GM23338 (cell line): ENCODE measurements around the gene MIF. TPM values are rescaled to one million over a fixed set of nuclear protein-coding genes. Genes with fewer than 3 reads are reported as not detected.
A peak's percentile ranks its signal among the peaks of the same experiment; 100 is the strongest.

Source experiments
- ATAC-seq: fragments of 200-7000 bp; cut with Tn5 transposase; 3 replicates; pipeline ENCODE4 v1.9.1; 2020
- DNase-seq: peaks from one replicate; pipeline ENCODE4 v3.0.0-alpha.2; 2015; ENCODE audit warnings: low spot score
- H2AFZ ChIP-seq: fragments of 200-600 bp; sonication (generic); 2 replicates; pipeline ENCODE4 v1.8.0; 2016; ENCODE audit warnings: antibody characterized with exemption, mild to moderate bottlenecking, moderate library complexity
- H3F3A ChIP-seq: fragments of 200-600 bp; sonication (generic); replicated peaks from 2 replicates; pipeline ENCODE4 v1.8.0; 2017; ENCODE audit warnings: antibody characterized with exemption, mixed run types, low read depth
- H3K27ac ChIP-seq: fragments of 200-600 bp; sonication (generic); 2 replicates; pipeline ENCODE4 v1.6.1; 2016; ENCODE audit warnings: low read depth
- H3K27me3 ChIP-seq: fragments of 200-600 bp; sonication (generic); 2 replicates; pipeline ENCODE4 v1.8.0; 2016; ENCODE audit warnings: mild to moderate bottlenecking, mixed run types, moderate library complexity; ENCODE audit not compliant: insufficient read depth
- H3K36me3 ChIP-seq: fragments of 200-600 bp; sonication (generic); 2 replicates; pipeline ENCODE4 v1.8.0; 2016; ENCODE audit warnings: mild to moderate bottlenecking; ENCODE audit not compliant: insufficient read depth
- H3K4me1 ChIP-seq: fragments of 200-600 bp; sonication (generic); 2 replicates; pipeline ENCODE4 v1.8.0; 2016; ENCODE audit warnings: mild to moderate bottlenecking, moderate library complexity; ENCODE audit not compliant: insufficient read depth
- H3K4me2 ChIP-seq: fragments of 200-600 bp; sonication (generic); 2 replicates; pipeline ENCODE4 v1.7.1; 2017; ENCODE audit warnings: mixed run types
- H3K4me3 ChIP-seq: fragments of 200-600 bp; sonication (generic); 2 replicates; pipeline ENCODE4 v1.6.1; 2016; ENCODE audit warnings: mixed run types
- H3K79me2 ChIP-seq: fragments of 200-600 bp; sonication (generic); replicated peaks from 2 replicates; pipeline ENCODE4 v1.8.0; 2017; ENCODE audit warnings: mild to moderate bottlenecking; ENCODE audit not compliant: insufficient read depth
- H3K9me2 ChIP-seq: fragments of 200-600 bp; sonication (generic); 2 replicates; pipeline ENCODE4 v1.8.0; 2017; ENCODE audit not compliant: insufficient read depth
- H4K20me1 ChIP-seq: fragments of 200-600 bp; sonication (generic); replicated peaks from 2 replicates; pipeline ENCODE4 v1.8.0; 2017; ENCODE audit warnings: mild to moderate bottlenecking; ENCODE audit not compliant: insufficient read depth
- H3K27ac Mint-ChIP-seq: 2 replicates; pipeline ENCODE4 v1.8.0; 2020; ENCODE audit warnings: inconsistent platforms, mild to moderate bottlenecking, moderate library complexity, mixed read lengths
- H3K27me3 Mint-ChIP-seq: 3 replicates; pipeline ENCODE4 v1.8.0; 2022; ENCODE audit warnings: low read depth, mild to moderate bottlenecking, moderate library complexity, mixed read lengths, inconsistent platforms; ENCODE audit not compliant: insufficient read depth, poor library complexity
- H3K36me3 Mint-ChIP-seq: 3 replicates; pipeline ENCODE4 v1.8.0; 2021; ENCODE audit warnings: low read depth, mild to moderate bottlenecking, inconsistent platforms, moderate library complexity, mixed read lengths
- H3K4me1 Mint-ChIP-seq: 3 replicates; pipeline ENCODE4 v1.8.0; 2020; ENCODE audit warnings: mild to moderate bottlenecking, inconsistent platforms, mixed read lengths
- H3K4me3 Mint-ChIP-seq: 3 replicates; pipeline ENCODE4 v1.8.0; 2021; ENCODE audit warnings: moderate library complexity, mild to moderate bottlenecking, inconsistent platforms, mixed read lengths
- H3K9me3 Mint-ChIP-seq: 3 replicates; pipeline ENCODE4 v1.8.0; 2020; ENCODE audit warnings: moderate library complexity, mild to moderate bottlenecking, inconsistent platforms, mixed read lengths
- CREB1 ChIP-seq: fragments of 250-450 bp; sonication (Bioruptor Pico); IDR thresholded peaks from 2 replicates; pipeline ENCODE4 v1.5.0; 2020; ENCODE audit warnings: low read depth, mild to moderate bottlenecking, moderate library complexity
- EZH2phosphoT487 ChIP-seq: fragments of 200-600 bp; sonication (generic); IDR thresholded peaks from one replicate; pipeline ENCODE4 v1.8.1; 2018; ENCODE audit warnings: antibody characterized with exemption; ENCODE audit not compliant: unreplicated experiment
- POLR2AphosphoS5 ChIP-seq: IDR thresholded peaks from 2 replicates; pipeline ENCODE4 v1.6.1; 2016; ENCODE audit warnings: antibody characterized with exemption, low read depth
- ZNF331 ChIP-seq: fragments of 250-450 bp; sonication (Bioruptor Pico); IDR thresholded peaks from 2 replicates; pipeline ENCODE4 v1.5.0; 2020; ENCODE audit warnings: low read depth, mild to moderate bottlenecking, moderate library complexity
- polyA plus RNA-seq: library from polyadenylated mRNA; unstranded; fragments of >200 nt; fragmentation: Nextera tagmentation; extraction: Ambion mirVana; gene quantifications from 2 replicates; pipeline ENCODE4 v1.2.1, GENCODE V29; 2016
- total RNA-seq: library from RNA; depleted of rRNA; stranded (reverse); fragments of >200 nt; shearing (Covaris generic); gene quantifications from 2 replicates; pipeline ENCODE4 v1.2.3, GENCODE V29; 2014
- TF ChIP-seq, protein P1 (sequence below): IDR thresholded peaks from one replicate; pipeline ENCODE4 v1.6.1; 2018; ENCODE audit warnings: antibody characterized with exemption; ENCODE audit not compliant: unreplicated experiment
- TF ChIP-seq, protein P2 (sequence below), 2 experiments: fragments of 200-600 bp in 1 of 2; sonication (generic) in 1 of 2; conservative IDR thresholded peaks; 2 replicates each; pipeline versions ENCODE4 v1.5.1 to v1.6.1; 2016 to 2017; ENCODE audit warnings: antibody characterized with exemption in 2 of 2, low read depth in 2 of 2, mild to moderate bottlenecking in 2 of 2, moderate library complexity in 1 of 2
- TF ChIP-seq, protein P3 (sequence below): fragments of 250-450 bp; sonication (Bioruptor Pico); IDR thresholded peaks from 2 replicates; pipeline ENCODE4 v1.5.0; 2020; ENCODE audit warnings: mild to moderate bottlenecking, moderate library complexity

MIF gene
- total and polyA plus RNA-seq, 2 experiments from 2014 or later = 800 to 5,205 TPM

DNA sequence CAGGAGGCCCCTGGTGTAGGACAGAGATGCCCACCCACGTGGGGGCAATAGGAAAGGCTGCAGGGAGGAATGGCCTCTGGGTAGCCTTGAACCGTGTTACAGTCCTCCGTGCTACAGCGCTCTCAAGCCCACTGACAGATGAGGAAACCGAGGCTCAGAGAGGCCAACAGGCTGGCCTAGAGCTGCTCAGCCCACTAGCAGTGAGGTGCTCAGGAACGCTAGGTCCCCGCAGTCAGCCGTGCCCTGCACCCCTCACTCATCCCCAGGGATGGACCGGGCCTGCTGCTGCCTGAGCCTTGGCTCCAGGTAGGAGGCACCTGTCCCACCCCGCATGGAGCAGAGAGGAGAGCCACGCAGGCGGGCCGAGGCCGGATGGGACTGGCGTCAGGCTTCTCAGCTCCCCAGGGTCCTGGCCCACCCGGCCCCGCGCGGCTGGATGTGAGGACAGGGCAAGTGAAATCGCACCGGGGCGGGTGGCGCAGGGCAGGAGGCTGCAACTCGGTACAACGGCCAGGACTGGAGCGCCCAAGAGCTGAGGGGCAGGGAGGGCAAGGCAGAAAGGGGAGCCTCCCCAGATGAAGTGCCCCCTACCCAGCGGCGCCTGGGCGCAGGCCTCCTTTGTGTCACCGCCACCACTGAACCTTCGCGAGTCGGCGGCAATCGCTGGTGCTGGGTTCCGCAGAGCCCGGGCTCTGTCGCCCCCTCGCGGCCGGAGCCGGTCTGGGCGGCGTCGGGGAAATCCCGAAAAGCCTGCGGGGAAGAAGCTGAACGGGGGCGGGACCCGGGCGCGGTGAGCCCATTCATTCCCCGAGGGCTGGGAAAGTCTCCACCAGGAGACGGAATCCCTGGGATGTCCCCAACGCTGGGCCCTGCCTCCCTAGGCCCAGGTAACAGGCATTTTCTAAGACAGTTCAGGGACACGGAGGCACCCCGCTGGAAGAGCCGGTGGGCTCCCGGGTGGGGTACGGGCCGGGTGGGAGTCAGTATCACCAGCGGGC lies 44.9 kb upstream of the MIF start:
- peak overlapping the region; percentile 26; the same call in 1 of the 2 replicates for H3K4me3 ChIP-seq
- DNase-seq (peak; percentile 91), ATAC-seq (peak; percentile 85)
- Mint-ChIP-seq H3K4me3 (no peak overlapping the region), H3K4me1 (peaks cover 32% of the 10 kb centered on the region), H3K27me3 (peaks cover 31% of the 10 kb centered on the region), H3K27ac (no peak overlapping the region), H3K36me3 (no peaks in the 10 kb centered on the region), H3K9me3 (no peaks in the 10 kb centered on the region)
- H4K20me1 ChIP-seq = no peaks in the 10 kb centered on the region
- peaks cover 15% of the 10 kb centered on the region; the same call in 1 of the 2 replicates for H3F3A ChIP-seq
- peak overlapping the region; percentile 68 for H3K4me2 ChIP-seq
- H3K79me2 ChIP-seq = no peaks in the 10 kb centered on the region
- peaks cover 24% of the 10 kb centered on the region for H3K4me1 ChIP-seq
- no peaks in the 10 kb centered on the region for H3K36me3 ChIP-seq
- peak overlapping the region; percentile 95 for H2AFZ ChIP-seq
- TF ChIP-seq, protein P1, sequence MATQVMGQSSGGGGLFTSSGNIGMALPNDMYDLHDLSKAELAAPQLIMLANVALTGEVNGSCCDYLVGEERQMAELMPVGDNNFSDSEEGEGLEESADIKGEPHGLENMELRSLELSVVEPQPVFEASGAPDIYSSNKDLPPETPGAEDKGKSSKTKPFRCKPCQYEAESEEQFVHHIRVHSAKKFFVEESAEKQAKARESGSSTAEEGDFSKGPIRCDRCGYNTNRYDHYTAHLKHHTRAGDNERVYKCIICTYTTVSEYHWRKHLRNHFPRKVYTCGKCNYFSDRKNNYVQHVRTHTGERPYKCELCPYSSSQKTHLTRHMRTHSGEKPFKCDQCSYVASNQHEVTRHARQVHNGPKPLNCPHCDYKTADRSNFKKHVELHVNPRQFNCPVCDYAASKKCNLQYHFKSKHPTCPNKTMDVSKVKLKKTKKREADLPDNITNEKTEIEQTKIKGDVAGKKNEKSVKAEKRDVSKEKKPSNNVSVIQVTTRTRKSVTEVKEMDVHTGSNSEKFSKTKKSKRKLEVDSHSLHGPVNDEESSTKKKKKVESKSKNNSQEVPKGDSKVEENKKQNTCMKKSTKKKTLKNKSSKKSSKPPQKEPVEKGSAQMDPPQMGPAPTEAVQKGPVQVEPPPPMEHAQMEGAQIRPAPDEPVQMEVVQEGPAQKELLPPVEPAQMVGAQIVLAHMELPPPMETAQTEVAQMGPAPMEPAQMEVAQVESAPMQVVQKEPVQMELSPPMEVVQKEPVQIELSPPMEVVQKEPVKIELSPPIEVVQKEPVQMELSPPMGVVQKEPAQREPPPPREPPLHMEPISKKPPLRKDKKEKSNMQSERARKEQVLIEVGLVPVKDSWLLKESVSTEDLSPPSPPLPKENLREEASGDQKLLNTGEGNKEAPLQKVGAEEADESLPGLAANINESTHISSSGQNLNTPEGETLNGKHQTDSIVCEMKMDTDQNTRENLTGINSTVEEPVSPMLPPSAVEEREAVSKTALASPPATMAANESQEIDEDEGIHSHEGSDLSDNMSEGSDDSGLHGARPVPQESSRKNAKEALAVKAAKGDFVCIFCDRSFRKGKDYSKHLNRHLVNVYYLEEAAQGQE = no peak
- TF ChIP-seq CREB1 (CRISPR knock-in tag) = peak; percentile 62
- TF ChIP-seq, protein P2, sequence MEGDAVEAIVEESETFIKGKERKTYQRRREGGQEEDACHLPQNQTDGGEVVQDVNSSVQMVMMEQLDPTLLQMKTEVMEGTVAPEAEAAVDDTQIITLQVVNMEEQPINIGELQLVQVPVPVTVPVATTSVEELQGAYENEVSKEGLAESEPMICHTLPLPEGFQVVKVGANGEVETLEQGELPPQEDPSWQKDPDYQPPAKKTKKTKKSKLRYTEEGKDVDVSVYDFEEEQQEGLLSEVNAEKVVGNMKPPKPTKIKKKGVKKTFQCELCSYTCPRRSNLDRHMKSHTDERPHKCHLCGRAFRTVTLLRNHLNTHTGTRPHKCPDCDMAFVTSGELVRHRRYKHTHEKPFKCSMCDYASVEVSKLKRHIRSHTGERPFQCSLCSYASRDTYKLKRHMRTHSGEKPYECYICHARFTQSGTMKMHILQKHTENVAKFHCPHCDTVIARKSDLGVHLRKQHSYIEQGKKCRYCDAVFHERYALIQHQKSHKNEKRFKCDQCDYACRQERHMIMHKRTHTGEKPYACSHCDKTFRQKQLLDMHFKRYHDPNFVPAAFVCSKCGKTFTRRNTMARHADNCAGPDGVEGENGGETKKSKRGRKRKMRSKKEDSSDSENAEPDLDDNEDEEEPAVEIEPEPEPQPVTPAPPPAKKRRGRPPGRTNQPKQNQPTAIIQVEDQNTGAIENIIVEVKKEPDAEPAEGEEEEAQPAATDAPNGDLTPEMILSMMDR (conservative IDR thresholded peaks at IDR 0.05; ENCODE audit: low read depth in 2 of 2) = peak; percentile 81 to 94
- H3K27me3 ChIP-seq = no peaks in the 10 kb centered on the region
- H3K27ac ChIP-seq = no peak overlapping the region
- no peaks in the 10 kb centered on the region for H3K9me2 ChIP-seq

DNA sequence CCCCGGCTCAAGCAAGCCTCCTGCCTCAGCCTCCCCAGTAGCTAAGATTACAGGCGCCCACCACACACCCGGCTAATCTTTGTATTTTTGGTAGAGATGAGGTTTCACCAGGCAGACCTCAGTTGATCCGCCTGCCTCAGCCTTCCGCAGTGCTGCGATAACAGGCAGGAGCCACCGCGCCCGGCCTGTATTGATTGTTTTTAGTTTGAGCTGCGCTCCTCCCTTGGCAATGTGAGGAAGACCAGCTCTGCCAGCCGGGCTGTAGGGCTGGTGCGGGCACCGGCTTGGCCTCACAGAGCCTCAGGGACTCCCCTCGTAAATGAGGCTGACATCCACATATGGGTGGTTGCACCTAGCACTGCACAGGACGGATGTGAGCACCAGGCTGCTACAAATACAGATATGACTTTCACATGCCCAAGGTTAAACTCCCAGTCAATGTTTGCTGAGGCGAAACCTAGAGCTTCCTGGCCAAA lies 44.0 kb upstream of the MIF start:
- Histone ChIP-seq H3F3A (peaks cover 15% of the 10 kb centered on the region; the same call in 1 of the 2 replicates), H3K4me2 (no peak overlapping the region), H3K4me3 (no peak overlapping the region), H4K20me1 (no peaks in the 10 kb centered on the region), H3K79me2 (no peaks in the 10 kb centered on the region), H3K4me1 (peaks cover 24% of the 10 kb centered on the region), H2AFZ (peak overlapping the region; percentile 28; the same call in 1 of the 2 replicates), H3K9me2 (no peaks in the 10 kb centered on the region), H3K27ac (no peak overlapping the region), H3K27me3 (no peaks in the 10 kb centered on the region), H3K36me3 (no peaks in the 10 kb centered on the region)
- peaks cover 32% of the 10 kb centered on the region for H3K4me1 Mint-ChIP-seq
- ATAC-seq = no peak
- no peaks in the 10 kb centered on the region for H3K36me3 Mint-ChIP-seq
- DNase-seq = no peak
- no peak overlapping the region for H3K4me3 Mint-ChIP-seq
- H3K9me3 Mint-ChIP-seq = no peaks in the 10 kb centered on the region
- H3K27me3 Mint-ChIP-seq = peaks cover 29% of the 10 kb centered on the region
- no peak overlapping the region for H3K27ac Mint-ChIP-seq
- TF ChIP-seq CREB1 (CRISPR knock-in tag) (no peak), ZNF331 (CRISPR knock-in tag) (no peak), EZH2phosphoT487 (no peak), POLR2AphosphoS5 (no peak)
- TF ChIP-seq, protein P3, sequence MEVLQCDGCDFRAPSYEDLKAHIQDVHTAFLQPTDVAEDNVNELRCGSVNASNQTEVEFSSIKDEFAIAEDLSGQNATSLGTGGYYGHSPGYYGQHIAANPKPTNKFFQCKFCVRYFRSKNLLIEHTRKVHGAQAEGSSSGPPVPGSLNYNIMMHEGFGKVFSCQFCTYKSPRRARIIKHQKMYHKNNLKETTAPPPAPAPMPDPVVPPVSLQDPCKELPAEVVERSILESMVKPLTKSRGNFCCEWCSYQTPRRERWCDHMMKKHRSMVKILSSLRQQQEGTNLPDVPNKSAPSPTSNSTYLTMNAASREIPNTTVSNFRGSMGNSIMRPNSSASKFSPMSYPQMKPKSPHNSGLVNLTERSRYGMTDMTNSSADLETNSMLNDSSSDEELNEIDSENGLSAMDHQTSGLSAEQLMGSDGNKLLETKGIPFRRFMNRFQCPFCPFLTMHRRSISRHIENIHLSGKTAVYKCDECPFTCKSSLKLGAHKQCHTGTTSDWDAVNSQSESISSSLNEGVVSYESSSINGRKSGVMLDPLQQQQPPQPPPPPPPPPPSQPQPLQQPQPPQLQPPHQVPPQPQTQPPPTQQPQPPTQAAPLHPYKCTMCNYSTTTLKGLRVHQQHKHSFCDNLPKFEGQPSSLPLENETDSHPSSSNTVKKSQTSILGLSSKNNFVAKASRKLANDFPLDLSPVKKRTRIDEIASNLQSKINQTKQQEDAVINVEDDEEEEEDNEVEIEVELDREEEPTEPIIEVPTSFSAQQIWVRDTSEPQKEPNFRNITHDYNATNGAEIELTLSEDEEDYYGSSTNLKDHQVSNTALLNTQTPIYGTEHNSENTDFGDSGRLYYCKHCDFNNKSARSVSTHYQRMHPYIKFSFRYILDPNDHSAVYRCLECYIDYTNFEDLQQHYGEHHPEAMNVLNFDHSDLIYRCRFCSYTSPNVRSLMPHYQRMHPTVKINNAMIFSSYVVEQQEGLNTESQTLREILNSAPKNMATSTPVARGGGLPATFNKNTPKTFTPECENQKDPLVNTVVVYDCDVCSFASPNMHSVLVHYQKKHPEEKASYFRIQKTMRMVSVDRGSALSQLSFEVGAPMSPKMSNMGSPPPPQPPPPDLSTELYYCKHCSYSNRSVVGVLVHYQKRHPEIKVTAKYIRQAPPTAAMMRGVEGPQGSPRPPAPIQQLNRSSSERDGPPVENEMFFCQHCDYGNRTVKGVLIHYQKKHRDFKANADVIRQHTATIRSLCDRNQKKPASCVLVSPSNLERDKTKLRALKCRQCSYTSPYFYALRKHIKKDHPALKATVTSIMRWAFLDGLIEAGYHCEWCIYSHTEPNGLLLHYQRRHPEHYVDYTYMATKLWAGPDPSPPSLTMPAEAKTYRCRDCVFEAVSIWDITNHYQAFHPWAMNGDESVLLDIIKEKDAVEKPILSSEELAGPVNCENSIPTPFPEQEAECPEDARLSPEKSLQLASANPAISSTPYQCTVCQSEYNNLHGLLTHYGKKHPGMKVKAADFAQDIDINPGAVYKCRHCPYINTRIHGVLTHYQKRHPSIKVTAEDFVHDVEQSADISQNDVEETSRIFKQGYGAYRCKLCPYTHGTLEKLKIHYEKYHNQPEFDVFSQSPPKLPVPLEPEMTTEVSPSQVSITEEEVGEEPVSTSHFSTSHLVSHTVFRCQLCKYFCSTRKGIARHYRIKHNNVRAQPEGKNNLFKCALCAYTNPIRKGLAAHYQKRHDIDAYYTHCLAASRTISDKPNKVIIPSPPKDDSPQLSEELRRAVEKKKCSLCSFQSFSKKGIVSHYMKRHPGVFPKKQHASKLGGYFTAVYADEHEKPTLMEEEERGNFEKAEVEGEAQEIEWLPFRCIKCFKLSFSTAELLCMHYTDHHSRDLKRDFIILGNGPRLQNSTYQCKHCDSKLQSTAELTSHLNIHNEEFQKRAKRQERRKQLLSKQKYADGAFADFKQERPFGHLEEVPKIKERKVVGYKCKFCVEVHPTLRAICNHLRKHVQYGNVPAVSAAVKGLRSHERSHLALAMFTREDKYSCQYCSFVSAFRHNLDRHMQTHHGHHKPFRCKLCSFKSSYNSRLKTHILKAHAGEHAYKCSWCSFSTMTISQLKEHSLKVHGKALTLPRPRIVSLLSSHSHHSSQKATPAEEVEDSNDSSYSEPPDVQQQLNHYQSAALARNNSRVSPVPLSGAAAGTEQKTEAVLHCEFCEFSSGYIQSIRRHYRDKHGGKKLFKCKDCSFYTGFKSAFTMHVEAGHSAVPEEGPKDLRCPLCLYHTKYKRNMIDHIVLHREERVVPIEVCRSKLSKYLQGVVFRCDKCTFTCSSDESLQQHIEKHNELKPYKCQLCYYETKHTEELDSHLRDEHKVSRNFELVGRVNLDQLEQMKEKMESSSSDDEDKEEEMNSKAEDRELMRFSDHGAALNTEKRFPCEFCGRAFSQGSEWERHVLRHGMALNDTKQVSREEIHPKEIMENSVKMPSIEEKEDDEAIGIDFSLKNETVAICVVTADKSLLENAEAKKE (CRISPR knock-in tag) = no peak
